HepG2 (cell line): ENCODE measurements around the gene H1-8. TPM values are rescaled to one million over a fixed set of nuclear protein-coding genes. Genes with fewer than 3 reads are reported as not detected.

Source experiments
- DPF2 ChIP-seq: sonication (generic); formaldehyde crosslinking; IDR thresholded peaks from 2 replicates; pipeline ENCODE4 v1.4.0; 2020; ENCODE audit warnings: mild to moderate bottlenecking, low read depth, missing genetic modification reagents, borderline replicate concordance
- FOXC1 ChIP-seq: sonication (generic); formaldehyde crosslinking; IDR thresholded peaks from 2 replicates; pipeline ENCODE4 v1.8.0; 2022; ENCODE audit warnings: mild to moderate bottlenecking, missing genetic modification reagents, borderline replicate concordance
- FOXP4 ChIP-seq: sonication (generic); formaldehyde crosslinking; IDR thresholded peaks from 2 replicates; pipeline ENCODE4 v1.4.0; 2020; ENCODE audit warnings: missing genetic modification reagents
- MED13 ChIP-seq: sonication (generic); formaldehyde crosslinking; IDR thresholded peaks from 2 replicates; pipeline ENCODE4 v1.5.0; 2020; ENCODE audit warnings: missing genetic modification reagents
- MZF1 ChIP-seq: sonication (generic); formaldehyde crosslinking; IDR thresholded peaks from 2 replicates; pipeline ENCODE4 v1.8.1; 2023; ENCODE audit warnings: mild to moderate bottlenecking, missing genetic modification reagents, borderline replicate concordance
- PHF21A ChIP-seq: sonication (generic); formaldehyde crosslinking; IDR thresholded peaks from 2 replicates; pipeline ENCODE4 v1.5.0; 2020; ENCODE audit warnings: mild to moderate bottlenecking, missing genetic modification reagents
- RORA ChIP-seq: sonication (generic); formaldehyde crosslinking; IDR thresholded peaks from 2 replicates; pipeline ENCODE4 v1.5.0; 2020; ENCODE audit warnings: mild to moderate bottlenecking, missing genetic modification reagents, moderate library complexity
- SNRNP70 ChIP-seq: fragments of 200-400 bp; formaldehyde crosslinking; IDR thresholded peaks from 2 replicates; pipeline ENCODE4 v1.6.1; 2017; ENCODE audit warnings: mild to moderate bottlenecking, low read depth, low read length, moderate library complexity
- TBX2 ChIP-seq: sonication (generic); formaldehyde crosslinking; IDR thresholded peaks from 2 replicates; pipeline ENCODE4 v1.5.0; 2020; ENCODE audit warnings: missing genetic modification reagents, mild to moderate bottlenecking, borderline replicate concordance
- ZNF343 ChIP-seq: sonication (generic); formaldehyde crosslinking; IDR thresholded peaks from 2 replicates; pipeline ENCODE4 v1.4.0; 2020; ENCODE audit warnings: mild to moderate bottlenecking, missing genetic modification reagents
- ZNF749 ChIP-seq: sonication (generic); formaldehyde crosslinking; IDR thresholded peaks from 2 replicates; pipeline ENCODE4 v1.8.0; 2022; ENCODE audit warnings: mild to moderate bottlenecking, missing genetic modification reagents, moderate library complexity, borderline replicate concordance
- ZNF841 ChIP-seq: sonication (generic); formaldehyde crosslinking; IDR thresholded peaks from 2 replicates; pipeline ENCODE4 v1.8.1; 2023; ENCODE audit warnings: missing genetic modification reagents, borderline replicate concordance
- polyA plus RNA-seq, 8 experiments: library from polyadenylated mRNA; depleted of rRNA in 3 of 8; stranded (reverse) in 7 of 8; unstranded in 1 of 8; fragments of >200 nt; fragmentation: Illumina TruSeq in 4 of 8; extraction: Trizol in 4 of 8; gene quantifications; 2 replicates each; pipeline versions ENCODE4 v1.2.1 to v1.2.3, GENCODE V29; 2011 to 2016; ENCODE audit warnings: low read depth in 4 of 8, missing spikeins in 1 of 8, mixed read lengths in 1 of 8; ENCODE audit not compliant: insufficient read depth in 1 of 8
- total RNA-seq, 5 experiments: library from RNA; depleted of rRNA; stranded (reverse); fragments of >200 nt; fragmentation: Illumina TruSeq; extraction: Trizol; gene quantifications; 2 replicates each; pipeline ENCODE4 v1.2.3, GENCODE V29; 2016; ENCODE audit warnings: low read depth in 1 of 5
- TF ChIP-seq, protein P1 (sequence below), 2 experiments: fragments of 450-650 bp in 1 of 2; sonication (generic) in 1 of 2; formaldehyde crosslinking; IDR thresholded peaks; 2 replicates each; pipeline versions ENCODE4 v1.5.0 to v1.8.0; 2020 to 2022; ENCODE audit warnings: mild to moderate bottlenecking in 1 of 2, missing genetic modification reagents in 1 of 2
- TF ChIP-seq, protein P2 (sequence below): IDR thresholded peaks from 2 replicates; pipeline ENCODE4 v1.6.1; 2012; ENCODE audit warnings: low read length, improper control_type of control experiment
- TF ChIP-seq, protein P3 (sequence below): sonication (generic); formaldehyde crosslinking; IDR thresholded peaks from 2 replicates; pipeline ENCODE4 v1.9.0; 2021; ENCODE audit warnings: missing genetic modification reagents, mild to moderate bottlenecking, borderline replicate concordance
- TF ChIP-seq, protein P4 (sequence below): fragments of 450-650 bp; IDR thresholded peaks from 2 replicates; pipeline ENCODE4 v1.6.1; 2017
- TF ChIP-seq, protein P5 (sequence below): sonication (generic); formaldehyde crosslinking; IDR thresholded peaks from 2 replicates; pipeline ENCODE4 v1.4.0; 2020; ENCODE audit warnings: missing genetic modification reagents, mild to moderate bottlenecking, borderline replicate concordance

Gene H1-8
- total and polyA plus RNA-seq, 2 of the 13 experiments (the other 11 are each of a cell fraction or from before 2014, with no cell fraction given) = 0.08 TPM; not detected in 1

DNA sequence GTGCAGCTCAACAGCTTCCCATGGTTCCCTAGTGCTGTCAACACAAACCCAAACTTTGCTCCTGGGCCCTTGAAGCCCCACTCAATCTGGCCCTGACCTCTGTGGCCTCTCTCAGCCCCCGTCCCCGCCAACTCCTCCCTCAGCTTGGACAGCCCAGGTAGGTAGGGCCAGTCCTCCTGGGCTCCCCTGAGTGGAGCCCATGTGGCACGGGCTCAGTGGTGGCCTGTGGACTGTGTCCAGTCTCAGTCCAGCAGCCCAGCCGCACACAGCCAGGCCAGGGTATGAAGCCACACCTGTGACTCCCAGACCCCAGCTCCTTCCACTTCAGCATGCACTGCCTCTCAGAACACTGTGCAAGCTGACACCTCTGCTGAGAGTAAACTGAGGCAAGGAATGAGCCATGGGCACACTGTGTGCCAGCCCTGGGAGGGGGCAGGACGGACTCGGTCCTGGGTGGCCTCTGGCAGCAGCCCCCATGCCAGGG, 52.0 kb downstream of the H1-8 start (continued):
- no peak for TF ChIP-seq RORA
- TF ChIP-seq SNRNP70 = no peak
- 0 out of 2 replicates have a peak, but pooled peaks have one; percentile 60 for TF ChIP-seq ZNF343 (CRISPR knock-in tag)
- TF ChIP-seq PHF21A (CRISPR knock-in tag) = peak; percentile 94
- TF ChIP-seq, protein P1, sequence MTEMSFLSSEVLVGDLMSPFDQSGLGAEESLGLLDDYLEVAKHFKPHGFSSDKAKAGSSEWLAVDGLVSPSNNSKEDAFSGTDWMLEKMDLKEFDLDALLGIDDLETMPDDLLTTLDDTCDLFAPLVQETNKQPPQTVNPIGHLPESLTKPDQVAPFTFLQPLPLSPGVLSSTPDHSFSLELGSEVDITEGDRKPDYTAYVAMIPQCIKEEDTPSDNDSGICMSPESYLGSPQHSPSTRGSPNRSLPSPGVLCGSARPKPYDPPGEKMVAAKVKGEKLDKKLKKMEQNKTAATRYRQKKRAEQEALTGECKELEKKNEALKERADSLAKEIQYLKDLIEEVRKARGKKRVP (CRISPR knock-in tag; IDR thresholded peaks at IDR 0.05) = no peak
- TF ChIP-seq ZNF841 = no peak
- peak; percentile 69 for TF ChIP-seq TBX2 (CRISPR knock-in tag)
- TF ChIP-seq, protein P2, sequence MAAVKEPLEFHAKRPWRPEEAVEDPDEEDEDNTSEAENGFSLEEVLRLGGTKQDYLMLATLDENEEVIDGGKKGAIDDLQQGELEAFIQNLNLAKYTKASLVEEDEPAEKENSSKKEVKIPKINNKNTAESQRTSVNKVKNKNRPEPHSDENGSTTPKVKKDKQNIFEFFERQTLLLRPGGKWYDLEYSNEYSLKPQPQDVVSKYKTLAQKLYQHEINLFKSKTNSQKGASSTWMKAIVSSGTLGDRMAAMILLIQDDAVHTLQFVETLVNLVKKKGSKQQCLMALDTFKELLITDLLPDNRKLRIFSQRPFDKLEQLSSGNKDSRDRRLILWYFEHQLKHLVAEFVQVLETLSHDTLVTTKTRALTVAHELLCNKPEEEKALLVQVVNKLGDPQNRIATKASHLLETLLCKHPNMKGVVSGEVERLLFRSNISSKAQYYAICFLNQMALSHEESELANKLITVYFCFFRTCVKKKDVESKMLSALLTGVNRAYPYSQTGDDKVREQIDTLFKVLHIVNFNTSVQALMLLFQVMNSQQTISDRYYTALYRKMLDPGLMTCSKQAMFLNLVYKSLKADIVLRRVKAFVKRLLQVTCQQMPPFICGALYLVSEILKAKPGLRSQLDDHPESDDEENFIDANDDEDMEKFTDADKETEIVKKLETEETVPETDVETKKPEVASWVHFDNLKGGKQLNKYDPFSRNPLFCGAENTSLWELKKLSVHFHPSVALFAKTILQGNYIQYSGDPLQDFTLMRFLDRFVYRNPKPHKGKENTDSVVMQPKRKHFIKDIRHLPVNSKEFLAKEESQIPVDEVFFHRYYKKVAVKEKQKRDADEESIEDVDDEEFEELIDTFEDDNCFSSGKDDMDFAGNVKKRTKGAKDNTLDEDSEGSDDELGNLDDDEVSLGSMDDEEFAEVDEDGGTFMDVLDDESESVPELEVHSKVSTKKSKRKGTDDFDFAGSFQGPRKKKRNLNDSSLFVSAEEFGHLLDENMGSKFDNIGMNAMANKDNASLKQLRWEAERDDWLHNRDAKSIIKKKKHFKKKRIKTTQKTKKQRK = no peak
- TF ChIP-seq MED13 (CRISPR knock-in tag) = no peak
- no peak for TF ChIP-seq MZF1 (CRISPR knock-in tag)
- TF ChIP-seq, protein P3, sequence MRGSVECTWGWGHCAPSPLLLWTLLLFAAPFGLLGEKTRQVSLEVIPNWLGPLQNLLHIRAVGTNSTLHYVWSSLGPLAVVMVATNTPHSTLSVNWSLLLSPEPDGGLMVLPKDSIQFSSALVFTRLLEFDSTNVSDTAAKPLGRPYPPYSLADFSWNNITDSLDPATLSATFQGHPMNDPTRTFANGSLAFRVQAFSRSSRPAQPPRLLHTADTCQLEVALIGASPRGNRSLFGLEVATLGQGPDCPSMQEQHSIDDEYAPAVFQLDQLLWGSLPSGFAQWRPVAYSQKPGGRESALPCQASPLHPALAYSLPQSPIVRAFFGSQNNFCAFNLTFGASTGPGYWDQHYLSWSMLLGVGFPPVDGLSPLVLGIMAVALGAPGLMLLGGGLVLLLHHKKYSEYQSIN (CRISPR knock-in tag) = no peak
- peak; percentile 71; the same call in 1 of the 2 replicates for TF ChIP-seq DPF2 (CRISPR knock-in tag)
- peak; percentile 65 for TF ChIP-seq FOXC1
- TF ChIP-seq FOXP4 (CRISPR knock-in tag) = peak; percentile 78
- TF ChIP-seq ZNF749 (CRISPR knock-in tag) = no peak
- TF ChIP-seq, protein P4, sequence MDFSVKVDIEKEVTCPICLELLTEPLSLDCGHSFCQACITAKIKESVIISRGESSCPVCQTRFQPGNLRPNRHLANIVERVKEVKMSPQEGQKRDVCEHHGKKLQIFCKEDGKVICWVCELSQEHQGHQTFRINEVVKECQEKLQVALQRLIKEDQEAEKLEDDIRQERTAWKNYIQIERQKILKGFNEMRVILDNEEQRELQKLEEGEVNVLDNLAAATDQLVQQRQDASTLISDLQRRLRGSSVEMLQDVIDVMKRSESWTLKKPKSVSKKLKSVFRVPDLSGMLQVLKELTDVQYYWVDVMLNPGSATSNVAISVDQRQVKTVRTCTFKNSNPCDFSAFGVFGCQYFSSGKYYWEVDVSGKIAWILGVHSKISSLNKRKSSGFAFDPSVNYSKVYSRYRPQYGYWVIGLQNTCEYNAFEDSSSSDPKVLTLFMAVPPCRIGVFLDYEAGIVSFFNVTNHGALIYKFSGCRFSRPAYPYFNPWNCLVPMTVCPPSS = no peak
- TF ChIP-seq, protein P5, sequence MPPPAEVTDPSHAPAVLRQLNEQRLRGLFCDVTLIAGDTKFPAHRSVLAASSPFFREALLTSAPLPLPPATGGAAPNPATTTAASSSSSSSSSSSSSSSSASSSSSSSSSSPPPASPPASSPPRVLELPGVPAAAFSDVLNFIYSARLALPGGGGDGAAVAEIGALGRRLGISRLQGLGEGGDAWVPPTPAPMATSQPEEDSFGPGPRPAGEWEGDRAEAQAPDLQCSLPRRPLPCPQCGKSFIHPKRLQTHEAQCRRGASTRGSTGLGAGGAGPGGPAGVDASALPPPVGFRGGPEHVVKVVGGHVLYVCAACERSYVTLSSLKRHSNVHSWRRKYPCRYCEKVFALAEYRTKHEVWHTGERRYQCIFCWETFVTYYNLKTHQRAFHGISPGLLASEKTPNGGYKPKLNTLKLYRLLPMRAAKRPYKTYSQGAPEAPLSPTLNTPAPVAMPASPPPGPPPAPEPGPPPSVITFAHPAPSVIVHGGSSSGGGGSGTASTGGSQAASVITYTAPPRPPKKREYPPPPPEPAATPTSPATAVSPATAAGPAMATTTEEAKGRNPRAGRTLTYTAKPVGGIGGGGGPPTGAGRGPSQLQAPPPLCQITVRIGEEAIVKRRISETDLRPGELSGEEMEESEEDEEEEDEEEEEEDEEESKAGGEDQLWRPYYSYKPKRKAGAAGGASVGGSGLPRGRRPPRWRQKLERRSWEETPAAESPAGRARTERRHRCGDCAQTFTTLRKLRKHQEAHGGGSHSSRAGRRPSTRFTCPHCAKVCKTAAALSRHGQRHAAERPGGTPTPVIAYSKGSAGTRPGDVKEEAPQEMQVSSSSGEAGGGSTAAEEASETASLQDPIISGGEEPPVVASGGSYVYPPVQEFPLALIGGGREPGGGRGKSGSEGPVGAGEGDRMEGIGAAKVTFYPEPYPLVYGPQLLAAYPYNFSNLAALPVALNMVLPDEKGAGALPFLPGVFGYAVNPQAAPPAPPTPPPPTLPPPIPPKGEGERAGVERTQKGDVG (CRISPR knock-in tag) = no peak
